BLaER1 treated with 17β-estradiol and CSF1 and Interleukin-3, amounts not matched to agents 10 nM and 100 nM (cell line): ENCODE measurements around the gene NOA1.

Experiments used
- H3K27ac ChIP-seq, 11 experiments: shearing (Covaris generic); formaldehyde crosslinking; 2 replicates each; pipeline ENCODE4 v1.8.1; 2022
- H3K27me3 ChIP-seq, 11 experiments: shearing (Covaris generic); formaldehyde crosslinking; 2 replicates each; pipeline ENCODE4 v1.8.1; 2022
- H3K36me3 ChIP-seq, 11 experiments: shearing (Covaris generic); formaldehyde crosslinking; 2 replicates each; pipeline ENCODE4 v1.8.1; 2022
- H3K4me1 ChIP-seq, 10 experiments: shearing (Covaris generic); formaldehyde crosslinking; 2 replicates each; pipeline ENCODE4 v1.8.1; 2022
- H3K4me2 ChIP-seq, 11 experiments: shearing (Covaris generic); formaldehyde crosslinking; 2 replicates each; pipeline ENCODE4 v1.8.1; 2022
- H3K4me3 ChIP-seq, 10 experiments: shearing (Covaris generic); formaldehyde crosslinking; 2 replicates each; pipeline ENCODE4 v1.8.1; 2022
- H3K9ac ChIP-seq, 11 experiments: shearing (Covaris generic); formaldehyde crosslinking; 2 replicates each; pipeline ENCODE4 v1.8.1; 2022
- H3K9me3 ChIP-seq, 11 experiments: shearing (Covaris generic); formaldehyde crosslinking; replicated peaks in 1 of 11; 2 replicates each; pipeline ENCODE4 v1.8.1; 2022
- H4K20me1 ChIP-seq, 11 experiments: shearing (Covaris generic); formaldehyde crosslinking; 2 replicates each; pipeline ENCODE4 v1.8.1; 2022
- Cebpa-rat ChIP-seq, 11 experiments: shearing (Covaris generic); IDR thresholded peaks; 2 replicates each; pipeline ENCODE4 v1.8.1; 2022

The NOA1 gene

GRCh38 chr4:56977321-56978012 lies at the start of gene NOA1:
Gene NOA1 (minus strand): TSS chr4:56977606. CDS start chr4:56977585, 21 bp downstream.
- peaks cover 23 to 52% (median 45%) of the 10 kb centered on the region in 11 experiments for H3K36me3 ChIP-seq
- no peaks in the 10 kb centered on the region for H3K27me3 ChIP-seq
- H3K9me3 ChIP-seq: peaks cover 9 to 21% (median 18%) of the 10 kb centered on the region in 11 experiments
- H3K4me2 ChIP-seq: peak within 1 kb of the TSS; percentile 87 to 100 (median 93)
- H3K4me1 ChIP-seq: peaks cover 35 to 59% (median 48%) of the 10 kb centered on the region in 10 experiments
- peak within 1 kb of the TSS; percentile 86 to 96 (median 91) for H3K9ac ChIP-seq
- H3K27ac ChIP-seq: peak within 1 kb of the TSS; percentile 80 to 94 (median 89)
- TF ChIP-seq Cebpa-rat (IDR thresholded peaks at IDR 0.05): no peak
- H3K4me3 ChIP-seq: peak within 1 kb of the TSS; percentile 82 to 99 (median 95)
- H4K20me1 ChIP-seq: peaks cover 45 to 81% (median 69%) of the 10 kb centered on the region in 11 experiments

DNA sequence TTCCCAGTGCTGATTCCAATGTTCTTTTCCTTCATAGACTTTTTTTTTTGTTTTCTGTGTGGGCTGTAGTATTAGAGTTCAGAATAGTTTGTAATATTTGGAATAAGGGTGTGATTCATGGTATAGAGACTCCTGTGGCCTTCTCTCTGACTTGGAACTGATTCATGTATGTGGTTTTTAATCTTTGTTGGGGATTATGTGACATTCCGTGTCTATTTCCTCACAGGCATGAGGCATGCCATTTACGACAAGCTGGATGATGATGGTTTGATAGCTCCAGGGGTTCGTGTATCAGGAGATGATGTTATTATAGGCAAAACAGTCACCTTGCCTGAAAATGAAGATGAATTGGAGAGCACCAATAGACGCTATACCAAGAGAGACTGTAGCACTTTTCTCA lies 45.7 kb upstream of the NOA1 start:
- Histone ChIP-seq H3K27me3 (no peaks in the 10 kb centered on the region), H3K4me3 (no peak overlapping the region), H3K36me3 (peaks cover 98 to 100% (median 100%) of the 10 kb centered on the region in 11 experiments), H3K4me2 (no peak overlapping the region), H3K9me3 (no peaks in the 10 kb centered on the region), H3K27ac (no peak overlapping the region), H4K20me1 (peaks cover 17 to 44% (median 34%) of the 10 kb centered on the region in 11 experiments; a peak in 21 of 22 replicates), H3K9ac (no peak overlapping the region), H3K4me1 (0 out of 20 replicates have a peak, but pooled peaks cover 0 to 5% (median 0%) of the 10 kb centered on the region in 10 experiments)
- no peak for TF ChIP-seq Cebpa-rat (IDR thresholded peaks at IDR 0.05)

GRCh38 chr4:57020467-57021101 lies 43.2 kb upstream of the NOA1 start:
- peaks cover 15 to 46% (median 37%) of the 10 kb centered on the region in 11 experiments; a peak in 21 of 22 replicates for H4K20me1 ChIP-seq
- no peak overlapping the region for H3K4me3 ChIP-seq
- H3K4me2 ChIP-seq: no peak overlapping the region
- no peak for TF ChIP-seq Cebpa-rat (IDR thresholded peaks at IDR 0.05)
- H3K36me3 ChIP-seq: peaks cover 97 to 100% (median 98%) of the 10 kb centered on the region in 11 experiments
- H3K9me3 ChIP-seq: no peaks in the 10 kb centered on the region
- no peak overlapping the region for H3K9ac ChIP-seq
- H3K27me3 ChIP-seq: no peaks in the 10 kb centered on the region
- H3K4me1 ChIP-seq: 0 out of 20 replicates have a peak, but pooled peaks cover 0 to 5% (median 0%) of the 10 kb centered on the region in 10 experiments
- H3K27ac ChIP-seq: no peak overlapping the region

GRCh38 chr4:57018980-57019379 lies 41.6 kb upstream of the NOA1 start:
- Histone ChIP-seq H3K4me1 (0 out of 20 replicates have a peak, but pooled peaks cover 0 to 5% (median 0%) of the 10 kb centered on the region in 10 experiments), H3K9me3 (no peaks in the 10 kb centered on the region), H3K9ac (no peak overlapping the region), H3K4me2 (no peak overlapping the region), H3K27ac (no peak overlapping the region), H3K4me3 (no peak overlapping the region), H3K36me3 (peaks cover 97 to 100% (median 98%) of the 10 kb centered on the region in 11 experiments), H4K20me1 (peaks cover 15 to 55% (median 39%) of the 10 kb centered on the region in 11 experiments; a peak in 21 of 22 replicates), H3K27me3 (no peaks in the 10 kb centered on the region)
- TF ChIP-seq Cebpa-rat (IDR thresholded peaks at IDR 0.05): no peak

DNA sequence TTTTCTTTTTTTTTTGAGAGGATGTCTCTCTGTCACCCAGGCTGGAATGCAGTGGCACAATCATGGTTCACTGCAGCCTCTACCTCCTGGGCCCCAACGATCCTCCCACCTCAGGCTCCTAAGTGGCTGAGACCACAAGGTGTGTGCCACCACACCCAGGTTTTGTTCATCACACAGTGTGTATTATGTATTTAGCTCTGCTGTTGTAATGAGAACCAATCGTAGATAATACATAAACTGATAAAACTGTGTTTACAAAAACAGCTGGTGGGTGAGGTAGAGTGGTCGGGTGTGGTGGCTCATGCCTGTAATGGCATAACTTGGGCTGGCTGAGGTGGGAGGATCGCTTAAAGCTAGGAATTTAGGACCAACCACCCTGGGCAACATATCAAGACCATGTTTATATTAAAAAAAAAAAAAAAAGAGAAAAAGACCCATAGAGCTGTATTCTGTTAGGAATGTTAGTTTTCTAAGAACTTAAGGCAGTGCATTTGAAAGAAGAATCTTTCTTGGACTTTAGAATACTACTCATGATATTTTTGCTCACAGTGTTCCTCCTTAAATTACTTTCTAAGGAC lies 36.2 kb upstream of the NOA1 start:
- no peaks in the 10 kb centered on the region for H3K9me3 ChIP-seq
- no peak overlapping the region for H3K9ac ChIP-seq
- H3K4me3 ChIP-seq: no peak overlapping the region
- TF ChIP-seq Cebpa-rat (IDR thresholded peaks at IDR 0.05): no peak
- no peak overlapping the region for H3K4me2 ChIP-seq
- H3K4me1 ChIP-seq: no peaks in the 10 kb centered on the region
- H3K27ac ChIP-seq: no peak overlapping the region
- H4K20me1 ChIP-seq: peaks cover 19 to 54% (median 38%) of the 10 kb centered on the region in 11 experiments; a peak in 20 of 22 replicates
- peaks cover 97 to 100% (median 98%) of the 10 kb centered on the region in 11 experiments for H3K36me3 ChIP-seq
- no peaks in the 10 kb centered on the region for H3K27me3 ChIP-seq

DNA sequence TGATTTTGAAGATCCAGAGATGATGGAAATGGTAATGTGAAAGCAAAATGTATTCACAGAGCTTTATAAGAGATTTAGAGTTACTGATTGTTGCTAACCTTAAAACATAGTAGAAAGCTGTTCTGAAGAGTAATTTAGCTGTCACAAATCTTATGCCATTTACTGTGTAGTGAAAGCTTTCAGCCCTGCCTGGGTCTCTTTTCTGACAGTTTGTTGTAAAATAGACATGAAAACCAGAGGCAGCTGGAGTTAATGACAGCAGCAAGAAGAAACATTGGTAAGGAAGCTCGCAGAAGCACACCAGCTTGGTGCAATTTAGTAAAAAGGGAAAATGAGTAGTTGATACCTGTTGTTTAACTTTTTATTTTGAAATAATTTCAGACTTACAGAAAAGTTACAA lies 22.3 kb upstream of the NOA1 start:
- no peak for TF ChIP-seq Cebpa-rat (IDR thresholded peaks at IDR 0.05)
- Histone ChIP-seq H3K27ac (no peak overlapping the region), H3K4me2 (no peak overlapping the region), H4K20me1 (peaks cover 34 to 71% (median 37%) of the 10 kb centered on the region in 11 experiments; a peak in 20 of 22 replicates), H3K4me3 (no peak overlapping the region), H3K36me3 (peaks cover 97 to 100% (median 98%) of the 10 kb centered on the region in 11 experiments), H3K9ac (no peak overlapping the region), H3K4me1 (no peaks in the 10 kb centered on the region), H3K27me3 (no peaks in the 10 kb centered on the region), H3K9me3 (no peaks in the 10 kb centered on the region)

DNA sequence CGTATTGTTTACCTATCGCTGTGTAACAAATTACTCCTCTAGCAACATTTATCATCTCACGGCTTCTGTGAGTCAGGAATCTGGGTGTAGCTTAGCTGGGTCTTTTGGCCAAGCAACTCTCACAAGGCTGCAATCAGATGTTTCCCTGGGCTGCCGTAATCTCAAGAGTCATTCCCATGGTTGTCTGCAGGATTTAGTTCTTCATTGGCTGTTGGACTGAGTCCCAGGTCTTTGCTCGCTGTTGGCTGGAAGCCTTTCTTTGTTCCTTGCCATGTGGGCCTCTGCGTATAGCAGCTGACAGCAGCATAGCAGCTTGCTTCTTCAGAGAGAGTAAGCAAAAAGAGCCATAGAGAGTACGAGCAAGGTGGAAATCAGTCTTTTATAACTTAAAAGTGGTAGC lies 18.1 kb upstream of the NOA1 start:
- H3K9ac ChIP-seq: no peak overlapping the region
- H3K4me2 ChIP-seq: no peak overlapping the region
- H4K20me1 ChIP-seq: peaks cover 60 to 91% (median 76%) of the 10 kb centered on the region in 11 experiments; a peak in 21 of 22 replicates
- no peak for TF ChIP-seq Cebpa-rat (IDR thresholded peaks at IDR 0.05)
- H3K4me1 ChIP-seq: peaks cover 0 to 16% (median 0%) of the 10 kb centered on the region in 10 experiments; a peak in 4 of 20 replicates
- peaks cover 95 to 100% (median 99%) of the 10 kb centered on the region in 11 experiments for H3K36me3 ChIP-seq
- no peaks in the 10 kb centered on the region for H3K9me3 ChIP-seq
- no peak overlapping the region for H3K27ac ChIP-seq
- no peak overlapping the region for H3K4me3 ChIP-seq
- H3K27me3 ChIP-seq: no peaks in the 10 kb centered on the region

- peaks cover 88 to 100% (median 98%) of the 10 kb centered on the region in 11 experiments for H3K36me3 ChIP-seq
- H3K4me1 ChIP-seq: peaks cover 0 to 31% (median 0%) of the 10 kb centered on the region in 10 experiments; a peak in 7 of 20 replicates
- H3K9ac ChIP-seq: no peak overlapping the region
- no peak for TF ChIP-seq Cebpa-rat (IDR thresholded peaks at IDR 0.05)
- H3K27ac ChIP-seq: no peak overlapping the region
- peaks cover 73 to 100% (median 93%) of the 10 kb centered on the region in 11 experiments for H4K20me1 ChIP-seq
- H3K4me3 ChIP-seq: no peak overlapping the region
- H3K4me2 ChIP-seq: peak overlapping the region in 2 of 11 experiments; percentile 41; a peak in 4 of 22 replicates
- no peaks in the 10 kb centered on the region for H3K9me3 ChIP-seq
- H3K27me3 ChIP-seq: no peaks in the 10 kb centered on the region
Measured at GRCh38 chr4:56990109-56990905, 12.9 kb upstream of the NOA1 start.
